Psoas muscle (tissue), 8 donors: ENCODE data around the gene MCM5. TPM values are rescaled to one million over a fixed set of nuclear protein-coding genes. Genes with fewer than 3 reads are reported as not detected.

ENCODE experiments used
- ATAC-seq, 4 donors: fragments of 200-7000 bp; cut with Tn5 transposase; one replicate each; pipeline ENCODE4 v1.9.1; 2020; ENCODE audit warnings: moderate library complexity in 3 of 4, mild to moderate bottlenecking in 2 of 4
- DNase-seq, 2 donors: peaks; one replicate each; pipeline ENCODE4 v3.0.0-alpha.2; 2020
- H3K27ac ChIP-seq: fragments of 200-600 bp; one replicate; pipeline ENCODE4 v1.8.0; 2022
- H3K27me3 ChIP-seq, 3 donors: fragments of 200-600 bp in 1 of 3; one replicate each; pipeline versions ENCODE4 v1.6.1 to v1.8.0; 2013 to 2022; ENCODE audit warnings: low read length in 2 of 3, mild to moderate bottlenecking in 2 of 3, moderate library complexity in 1 of 3; ENCODE audit not compliant: insufficient read depth in 3 of 3
- H3K36me3 ChIP-seq, 2 donors: fragments of 200-600 bp in 1 of 2; one replicate each; pipeline versions ENCODE4 v1.6.1 to v1.8.0; 2013 to 2022; ENCODE audit warnings: low read depth in 1 of 2, mild to moderate bottlenecking in 1 of 2, moderate library complexity in 1 of 2; ENCODE audit not compliant: insufficient read depth in 1 of 2
- H3K4me1 ChIP-seq: fragments of 200-600 bp; one replicate; pipeline ENCODE4 v1.8.0; 2022
- H3K4me3 ChIP-seq: fragments of 200-600 bp; one replicate; pipeline ENCODE4 v1.8.0; 2022; ENCODE audit warnings: mild to moderate bottlenecking
- H3K9me3 ChIP-seq: fragments of 200-600 bp; one replicate; pipeline ENCODE4 v1.8.0; 2022
- CTCF ChIP-seq: fragments of 200-600 bp; IDR thresholded peaks from one replicate; pipeline ENCODE4 v1.8.0; 2022; ENCODE audit warnings: antibody characterized with exemption
- WGBS, 3 donors: extraction: QIAGEN DNeasy Blood & Tissue Kit; methylation state at CpG; one replicate each; pipeline versions ENCODE4 v1.1.6 to v1.1.7; 2013; 5-methylcytosine and 5-hydroxymethylcytosine counted together
- intact Hi-C, 2 donors: fragments of 100-400 bp; cut with DNase I; formaldehyde crosslinking; loops; one replicate each; pipeline versions ENCODE4 v1.11.0 to v1.14.2; 2022
- polyA plus RNA-seq, 3 donors: library from polyadenylated mRNA; stranded (reverse); fragments of 200-250 nt; gene quantifications; one replicate each; pipeline ENCODE4 v1.2.3, GENCODE V29; 2013
- total RNA-seq, 4 donors: library from RNA; stranded (reverse); fragmentation: NEBNext Ultra II Directional in 2 of 4; extraction: Animal tissue kit (Norgen Biotek cat#: 25700) in 2 of 4; gene quantifications; one replicate each; pipeline versions ENCODE4 v1.2.1 to v1.2.4, GENCODE V29; 2021 to 2023
- donor health status: healthy with polysubstance abuse.
- donor health status: DM: no; HTN: no; CAD: no; lungs with moderate emphysema.
- donor health status: Bipolar disorder and iron deficiency.
- donor health status: healthy.
- donor health status: DM: yes; HTN: yes; CAD: no.
- donor health status: DM: no; HTN: no; CAD: no.
- donor health status: DM: no; HTN: no; CAD: no.
- donor health status: DM: yes; HTN: yes; CAD: no.

MCM5 gene
- total and polyA plus RNA-seq, 7 donors: 6.4 to 13.6 (median 9.1) TPM

GRCh38 chr22:35417606-35418005, 17.7 kb downstream of the MCM5 start:
- 86 to 93% (median 90%) methylated on average over 9 of the region's 9 CpGs for WGBS, 3 donors
- ATAC-seq: no peak

GRCh38 chr22:35418088-35418487, 18.1 kb downstream of the MCM5 start:
- H3K27me3 ChIP-seq: no peaks in the 10 kb centered on the region
- intact Hi-C loops: no loop called here
- no peak overlapping the region for H3K4me3 ChIP-seq
- 90 to 97% (median 92%) methylated on average over 8 of the region's 8 CpGs for WGBS, 3 donors
- no peak for TF ChIP-seq CTCF
- no peaks in the 10 kb centered on the region for H3K4me1 ChIP-seq
- no peaks in the 10 kb centered on the region for H3K9me3 ChIP-seq
- ATAC-seq: no peak
- no peak for DNase-seq
- H3K36me3 ChIP-seq: peaks cover 0 to 97% of the 10 kb centered on the region in 2 donors
- H3K27ac ChIP-seq: no peak overlapping the region

More at GRCh38 chr22:35417606-35418005, 17.7 kb downstream of the MCM5 start:
- no peak for DNase-seq
- no peak overlapping the region for H3K4me3 ChIP-seq
- no peak for TF ChIP-seq CTCF
- no peaks in the 10 kb centered on the region for H3K4me1 ChIP-seq
- H3K27me3 ChIP-seq: no peaks in the 10 kb centered on the region
- intact Hi-C loops: no loop called here
- no peaks in the 10 kb centered on the region for H3K9me3 ChIP-seq
- H3K27ac ChIP-seq: no peak overlapping the region
- peaks cover 0 to 96% of the 10 kb centered on the region in 2 donors for H3K36me3 ChIP-seq

GRCh38 chr22:35418731-35419130, 18.8 kb downstream of the MCM5 start:
- no peak overlapping the region for H3K4me3 ChIP-seq
- intact Hi-C loops: no loop called here
- no peak for TF ChIP-seq CTCF
- no peaks in the 10 kb centered on the region for H3K9me3 ChIP-seq
- H3K4me1 ChIP-seq: no peaks in the 10 kb centered on the region
- no peak overlapping the region for H3K27ac ChIP-seq
- 88 to 97% (median 95%) methylated on average over 3 of the region's 3 CpGs for WGBS, 3 donors
- H3K36me3 ChIP-seq: peaks cover 2 to 98% of the 10 kb centered on the region in 2 donors
- ATAC-seq: no peak
- H3K27me3 ChIP-seq: no peaks in the 10 kb centered on the region
- DNase-seq: no peak

- Histone ChIP-seq H3K9me3 (no peaks in the 10 kb centered on the region), H3K27me3 (no peaks in the 10 kb centered on the region), H3K4me3 (no peak overlapping the region), H3K4me1 (no peaks in the 10 kb centered on the region), H3K36me3 (peaks cover 2 to 95% of the 10 kb centered on the region in 2 donors), H3K27ac (no peak overlapping the region)
- 95 to 97% (median 96%) methylated on average over 10 of the region's 10 CpGs for WGBS, 3 donors
- ATAC-seq: no peak
- no peak for TF ChIP-seq CTCF
- no peak for DNase-seq
- intact Hi-C loops: no loop called here
Observed at GRCh38 chr22:35419756-35420155, 19.8 kb downstream of the MCM5 start.

- DNase-seq: no peak
- no peak overlapping the region for H3K4me3 ChIP-seq
- no peak overlapping the region for H3K27ac ChIP-seq
- H3K4me1 ChIP-seq: peaks cover 3% of the 10 kb centered on the region
- H3K27me3 ChIP-seq: no peaks in the 10 kb centered on the region
- ATAC-seq: no peak
- peaks cover 2 to 81% of the 10 kb centered on the region in 2 donors for H3K36me3 ChIP-seq
- WGBS, 3 donors: 92 to 97% (median 95%) methylated on average over 12 of the region's 12 CpGs
- no peaks in the 10 kb centered on the region for H3K9me3 ChIP-seq
- intact Hi-C loops: no loop called here
- TF ChIP-seq CTCF: no peak
Observed at GRCh38 chr22:35421121-35421520, 21.2 kb downstream of the MCM5 start.
